Keratinocyte (primary cell): ENCODE measurements around the gene B9D1. TPM values are rescaled to one million over a fixed set of nuclear protein-coding genes. Genes with fewer than 3 reads are reported as not detected.

ENCODE experiments used
- DNase-seq: peaks from one replicate; pipeline ENCODE4 v3.0.0-alpha.2; 2011; ENCODE audit warnings: low read depth, missing footprints, low spot score
- FAIRE-seq: peaks from 2 replicates; lab custom pipeline; 2011; peaks lifted over from hg19 to GRCh38; lab: Jason Lieb, UNC
- H2AFZ ChIP-seq: 2 replicates; pipeline ENCODE4 v1.6.0; 2012; ENCODE audit warnings: low read length, control low read depth, inconsistent platforms; ENCODE audit not compliant: control insufficient read depth
- H3K27ac ChIP-seq: 2 replicates; pipeline ENCODE4 v1.5.1; 2011; ENCODE audit warnings: low read length; ENCODE audit not compliant: control insufficient read depth, insufficient read depth
- H3K27me3 ChIP-seq: 3 replicates; pipeline ENCODE4 v1.6.0; 2011; ENCODE audit warnings: low read length; ENCODE audit not compliant: control insufficient read depth, insufficient read depth; ENCODE audit errors: extremely low read depth
- H3K36me3 ChIP-seq, 2 experiments: 2 replicates in 1 of 2; 3 replicates in 1 of 2; pipeline ENCODE4 v1.5.1; 2011; ENCODE audit warnings: low read length in 2 of 2, mild to moderate bottlenecking in 1 of 2; ENCODE audit not compliant: control insufficient read depth in 2 of 2, insufficient read depth in 2 of 2; ENCODE audit errors: extremely low read depth in 1 of 2
- H3K4me1 ChIP-seq: 3 replicates; pipeline ENCODE4 v1.5.1; 2011; ENCODE audit warnings: low read length; ENCODE audit not compliant: control insufficient read depth, insufficient read depth; ENCODE audit errors: extremely low read depth
- H3K4me2 ChIP-seq: 3 replicates; pipeline ENCODE4 v1.6.0; 2011; ENCODE audit warnings: low read depth, low read length; ENCODE audit not compliant: control insufficient read depth, insufficient read depth; ENCODE audit errors: extremely low read depth
- H3K4me3 ChIP-seq, 3 experiments: fragments of 200-600 bp in 1 of 3; sonication (generic) in 1 of 3; 2 replicates in 2 of 3; 3 replicates in 1 of 3; pipeline ENCODE4 v1.5.1; 2011 to 2016; ENCODE audit warnings: low read length in 3 of 3, mild to moderate bottlenecking in 3 of 3, control low read depth in 2 of 3, inconsistent platforms in 1 of 3, low read depth in 1 of 3, mixed read lengths in 1 of 3, mixed run types in 1 of 3, moderate library complexity in 1 of 3; ENCODE audit not compliant: control insufficient read depth in 2 of 3, insufficient read depth in 2 of 3; ENCODE audit errors: extremely low read depth in 1 of 3
- H3K79me2 ChIP-seq: 2 replicates; pipeline ENCODE4 v1.6.0; 2012; ENCODE audit warnings: low read length; ENCODE audit not compliant: control insufficient read depth, insufficient read depth
- H3K9ac ChIP-seq: 3 replicates; pipeline ENCODE4 v1.6.0; 2011; ENCODE audit warnings: low read length; ENCODE audit not compliant: control insufficient read depth, insufficient read depth; ENCODE audit errors: extremely low read depth
- H3K9me1 ChIP-seq: 3 replicates; pipeline ENCODE4 v1.6.0; 2011; ENCODE audit warnings: low read length; ENCODE audit not compliant: control insufficient read depth, insufficient read depth; ENCODE audit errors: extremely low read depth
- H3K9me3 ChIP-seq: 2 replicates; pipeline ENCODE4 v1.5.1; 2012; ENCODE audit warnings: low read depth, low read length; ENCODE audit not compliant: control insufficient read depth
- H4K20me1 ChIP-seq: 3 replicates; pipeline ENCODE4 v1.6.0; 2011; ENCODE audit warnings: low read length; ENCODE audit not compliant: control insufficient read depth, insufficient read depth; ENCODE audit errors: extremely low read depth
- EZH2 ChIP-seq: IDR thresholded peaks from one replicate; pipeline ENCODE4 v1.6.1; 2012; ENCODE audit warnings: inconsistent platforms, mild to moderate bottlenecking, low read length, moderate library complexity
- dilution Hi-C: fragments of 300-500 bp; cut with MboI; formaldehyde crosslinking; loops from one replicate; pipeline ENCODE4 v1.7.0; 2020; ENCODE audit warnings: low sequenced_read_pairs; ENCODE audit not compliant: extremely low pct_ligation_motif_present
- polyA plus RNA-seq, 5 experiments: library from polyadenylated mRNA; depleted of rRNA in 3 of 5; stranded (reverse) in 3 of 5; stranded (forward) in 1 of 5; unstranded in 1 of 5; fragments of >200 nt; gene quantifications; 1 replicate in 1 of 5; 2 replicates in 3 of 5; 3 replicates in 1 of 5; pipeline versions ENCODE4 v1.2.1 to v1.2.3, GENCODE V29; 2011 to 2012; ENCODE audit warnings: missing spikeins in 2 of 5, low read depth in 1 of 5, low replicate concordance in 1 of 5
- TF ChIP-seq, protein P1 (sequence below), 3 experiments: IDR thresholded peaks in 1 of 3; conservative IDR thresholded peaks in 1 of 3; optimal IDR thresholded peaks in 1 of 3; 2 replicates in 2 of 3; 3 replicates in 1 of 3; pipeline versions ENCODE3 to v1.5.1; 2011; ENCODE audit warnings: low read length in 3 of 3, mild to moderate bottlenecking in 3 of 3, moderate library complexity in 2 of 3, control low read depth in 1 of 3, inconsistent platforms in 1 of 3; ENCODE audit not compliant: insufficient read depth in 2 of 3; ENCODE audit errors: extremely low read depth in 1 of 3

Gene B9D1
- polyA plus RNA-seq, 1 donor (not counting 4 experiments of a cell fraction or from before 2014, with no cell fraction given): 30.3 TPM

DNA sequence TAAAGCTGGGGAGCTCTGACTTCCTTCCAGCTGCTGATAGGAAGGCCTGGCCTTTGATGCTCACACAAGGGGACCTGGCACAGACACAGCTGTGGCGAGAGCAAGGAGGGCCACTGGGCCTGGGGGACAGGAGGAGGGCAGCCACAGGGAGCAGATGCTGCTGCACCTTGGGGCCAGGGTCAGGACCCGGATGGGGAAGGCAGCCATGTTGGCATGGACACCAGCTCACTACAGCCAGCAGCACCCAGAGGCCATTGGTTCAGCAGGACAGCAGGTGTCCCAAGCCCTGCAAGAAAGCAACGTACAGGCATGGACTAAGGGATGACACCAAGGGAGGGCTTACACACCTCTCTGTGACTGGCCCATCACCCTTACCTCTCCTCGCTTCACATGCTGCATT, 40.5 kb upstream of the B9D1 start:
- peaks cover 2% of the 10 kb centered on the region for H3K4me1 ChIP-seq
- H2AFZ ChIP-seq: no peak overlapping the region
- no peaks in the 10 kb centered on the region for H3K27me3 ChIP-seq
- H3K4me2 ChIP-seq: no peak overlapping the region
- no peaks in the 10 kb centered on the region for H3K9me1 ChIP-seq
- DNase-seq (no peak), FAIRE-seq (no peak)
- no peak overlapping the region for H3K9ac ChIP-seq
- dilution Hi-C loops: no loop called here
- no peak overlapping the region for H3K27ac ChIP-seq
- no peaks in the 10 kb centered on the region for H3K36me3 ChIP-seq
- no peaks in the 10 kb centered on the region for H3K9me3 ChIP-seq
- H3K79me2 ChIP-seq: no peaks in the 10 kb centered on the region
- no peak overlapping the region for H3K4me3 ChIP-seq
- TF ChIP-seq, protein P1, sequence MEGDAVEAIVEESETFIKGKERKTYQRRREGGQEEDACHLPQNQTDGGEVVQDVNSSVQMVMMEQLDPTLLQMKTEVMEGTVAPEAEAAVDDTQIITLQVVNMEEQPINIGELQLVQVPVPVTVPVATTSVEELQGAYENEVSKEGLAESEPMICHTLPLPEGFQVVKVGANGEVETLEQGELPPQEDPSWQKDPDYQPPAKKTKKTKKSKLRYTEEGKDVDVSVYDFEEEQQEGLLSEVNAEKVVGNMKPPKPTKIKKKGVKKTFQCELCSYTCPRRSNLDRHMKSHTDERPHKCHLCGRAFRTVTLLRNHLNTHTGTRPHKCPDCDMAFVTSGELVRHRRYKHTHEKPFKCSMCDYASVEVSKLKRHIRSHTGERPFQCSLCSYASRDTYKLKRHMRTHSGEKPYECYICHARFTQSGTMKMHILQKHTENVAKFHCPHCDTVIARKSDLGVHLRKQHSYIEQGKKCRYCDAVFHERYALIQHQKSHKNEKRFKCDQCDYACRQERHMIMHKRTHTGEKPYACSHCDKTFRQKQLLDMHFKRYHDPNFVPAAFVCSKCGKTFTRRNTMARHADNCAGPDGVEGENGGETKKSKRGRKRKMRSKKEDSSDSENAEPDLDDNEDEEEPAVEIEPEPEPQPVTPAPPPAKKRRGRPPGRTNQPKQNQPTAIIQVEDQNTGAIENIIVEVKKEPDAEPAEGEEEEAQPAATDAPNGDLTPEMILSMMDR (optimal IDR thresholded peaks at IDR 0.05 in 1 of 3, IDR thresholded peaks at IDR 0.05 in 1 of 3, conservative IDR thresholded peaks at IDR 0.05 in 1 of 3; ENCODE audit: extremely low read depth in 1 of 3, insufficient read depth in 2 of 3, low read length in 3 of 3): no peak
- no peak for TF ChIP-seq EZH2
- H4K20me1 ChIP-seq: no peaks in the 10 kb centered on the region

DNA sequence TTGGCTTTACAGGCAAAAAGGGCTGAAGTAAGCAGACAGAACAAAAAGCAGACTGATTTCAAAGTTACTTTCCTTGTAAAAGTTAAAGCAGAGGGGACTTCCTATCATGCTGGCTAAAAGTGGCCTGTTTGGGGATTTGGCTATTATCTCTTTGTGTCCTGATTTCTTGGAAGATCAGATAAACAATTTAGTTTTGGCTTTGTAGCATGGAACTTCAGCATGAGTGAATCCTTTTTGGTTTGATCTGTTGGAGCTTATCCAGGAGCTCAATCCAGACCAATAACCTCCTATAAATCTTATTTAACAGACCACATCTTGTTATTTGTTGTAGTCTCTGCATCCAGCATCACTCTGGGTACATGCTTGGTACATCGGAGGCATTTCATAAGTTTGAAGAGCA, 39.6 kb upstream of the B9D1 start:
- FAIRE-seq: no peak
- no peaks in the 10 kb centered on the region for H3K36me3 ChIP-seq
- H3K27me3 ChIP-seq: no peaks in the 10 kb centered on the region
- TF ChIP-seq, protein P1 (optimal IDR thresholded peaks at IDR 0.05 in 1 of 3, IDR thresholded peaks at IDR 0.05 in 1 of 3, conservative IDR thresholded peaks at IDR 0.05 in 1 of 3; ENCODE audit: extremely low read depth in 1 of 3, insufficient read depth in 2 of 3, low read length in 3 of 3): no peak
- TF ChIP-seq EZH2: no peak
- no peak overlapping the region for H3K9ac ChIP-seq
- no peak overlapping the region for H3K27ac ChIP-seq
- no peak overlapping the region for H2AFZ ChIP-seq
- H4K20me1 ChIP-seq: no peaks in the 10 kb centered on the region
- DNase-seq: no peak
- H3K9me3 ChIP-seq: no peaks in the 10 kb centered on the region
- H3K4me3 ChIP-seq: no peak overlapping the region
- dilution Hi-C loops: no loop called here
- peaks cover 11% of the 10 kb centered on the region for H3K4me1 ChIP-seq
- no peaks in the 10 kb centered on the region for H3K79me2 ChIP-seq
- no peaks in the 10 kb centered on the region for H3K9me1 ChIP-seq
- H3K4me2 ChIP-seq: no peak overlapping the region
